ENCODE measurements around the gene DCAF7. TPM values are rescaled to one million over a fixed set of nuclear protein-coding genes. Genes with fewer than 3 reads are reported as not detected.

The DCAF7 gene
- total RNA-seq, 1 donor from 2014 or later: 14.2 TPM

GRCh38 chr17:63543822-63544420, 6.4 kb upstream of the DCAF7 start:
- DNase-seq (ENCODE audit: low spot score): no peak

GRCh38 chr17:63544467-63545301, 5.6 kb upstream of the DCAF7 start:
- no peak for DNase-seq (ENCODE audit: low spot score)

GRCh38 chr17:63546308-63547082, 3.8 kb upstream of the DCAF7 start:
- no peak for DNase-seq (ENCODE audit: low spot score)

GRCh38 chr17:63547083-63547523, 3.2 kb upstream of the DCAF7 start:
- DNase-seq (ENCODE audit: low spot score): no peak

GRCh38 chr17:63549289-63549945, 860 bp upstream of the DCAF7 start:
- DNase-seq (ENCODE audit: low spot score): no peak

- DNase-seq (ENCODE audit: low spot score): peak; percentile 40
Observed at GRCh38 chr17:63550817-63551639, 751 bp downstream of the DCAF7 start.

- DNase-seq (ENCODE audit: low spot score): no peak
Observed at GRCh38 chr17:63552211-63552610, 1.9 kb downstream of the DCAF7 start.

GRCh38 chr17:63555500-63556156, 5.4 kb downstream of the DCAF7 start:
- DNase-seq (ENCODE audit: low spot score): no peak

GRCh38 chr17:63557416-63557815, 7.1 kb downstream of the DCAF7 start:
- no peak for DNase-seq (ENCODE audit: low spot score)

- DNase-seq (ENCODE audit: low spot score): no peak
Observed at GRCh38 chr17:63558441-63558840, 8.2 kb downstream of the DCAF7 start.

GRCh38 chr17:63561819-63562218, 11.5 kb downstream of the DCAF7 start:
- DNase-seq (ENCODE audit: low spot score): no peak

GRCh38 chr17:63563339-63563738, 13.1 kb downstream of the DCAF7 start:
- no peak for DNase-seq (ENCODE audit: low spot score)

GRCh38 chr17:63564562-63564961, 14.3 kb downstream of the DCAF7 start:
- no peak for DNase-seq (ENCODE audit: low spot score)

GRCh38 chr17:63567229-63567628, 17.0 kb downstream of the DCAF7 start:
- no peak for DNase-seq (ENCODE audit: low spot score)

- DNase-seq (ENCODE audit: low spot score): no peak
Observed at GRCh38 chr17:63568563-63568962, 18.3 kb downstream of the DCAF7 start.

GRCh38 chr17:63571632-63572310, 21.5 kb downstream of the DCAF7 start:
- DNase-seq (ENCODE audit: low spot score): no peak

GRCh38 chr17:63573634-63574033, 23.4 kb downstream of the DCAF7 start:
- DNase-seq (ENCODE audit: low spot score): no peak

GRCh38 chr17:63578027-63578768, 27.9 kb downstream of the DCAF7 start:
- no peak for DNase-seq (ENCODE audit: low spot score)

- DNase-seq (ENCODE audit: low spot score): no peak
Observed at GRCh38 chr17:63578769-63579111, 28.5 kb downstream of the DCAF7 start.
